ENCODE measurements around the gene SENP3. TPM values are rescaled to one million over a fixed set of nuclear protein-coding genes. Genes with fewer than 3 reads are reported as not detected.

The SENP3 gene
- total RNA-seq, 2 donors from 2014 or later = 36.2 to 48.2 TPM

GRCh38 chr17:7572588-7573323 lies 11.0 kb downstream of the SENP3 start:
- peak; percentile 100 for DNase-seq (ENCODE audit: low spot score)
- intact Hi-C loops (cut with DNase I) = loop anchor here in 1 of 2 donors (10.0 kb wide), 1 partner anchor 1372 kb away; no protein-coding TSS in a partner anchor

- peak; percentile 97 for DNase-seq (ENCODE audit: low spot score)
- intact Hi-C loops (cut with DNase I) = loop anchor here in 1 of 2 donors (10.0 kb wide), 1 partner anchor 1371 kb away; no protein-coding TSS in a partner anchor
These were observed 11.8 kb downstream of the SENP3 start for GRCh38 chr17:7573324-7574080.

DNA sequence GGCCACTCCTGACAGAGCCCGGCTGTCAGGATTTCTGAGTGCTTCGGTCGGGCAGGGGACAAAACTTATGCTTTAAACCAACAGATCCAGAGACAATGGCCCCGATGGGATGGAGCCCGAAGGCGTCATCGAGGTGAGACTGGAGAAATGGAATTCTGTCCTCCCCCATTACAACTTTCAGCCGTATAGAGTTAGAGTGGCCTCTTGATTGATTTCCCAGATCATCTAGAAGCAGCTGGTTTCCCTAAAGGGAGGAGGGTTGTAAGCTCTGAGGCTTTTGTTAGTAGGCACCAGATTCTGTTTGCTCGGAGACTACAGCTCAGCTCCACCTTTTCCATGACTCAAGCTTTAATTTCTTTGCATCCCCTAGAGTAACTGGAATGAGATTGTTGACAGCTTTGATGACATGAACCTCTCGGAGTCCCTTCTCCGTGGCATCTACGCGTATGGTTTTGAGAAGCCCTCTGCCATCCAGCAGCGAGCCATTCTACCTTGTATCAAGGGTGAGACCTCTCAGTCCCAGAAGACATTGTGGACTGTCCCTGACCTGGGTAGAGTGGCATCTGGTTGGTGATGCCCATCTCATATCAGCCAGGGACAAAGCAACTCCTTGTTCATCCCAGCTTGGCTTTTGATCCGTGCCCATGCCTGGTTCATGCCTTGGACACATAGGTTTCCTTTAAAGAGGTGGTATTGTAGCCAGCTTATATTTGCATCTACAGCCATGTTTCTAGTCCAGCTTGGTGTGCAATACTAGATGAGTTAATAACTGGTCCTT lies 12.6 kb downstream of the SENP3 start:
- DNase-seq (ENCODE audit: low spot score) = no peak
- intact Hi-C loops (cut with DNase I) = loop anchor here in 1 of 2 donors (10.0 kb wide), 1 partner anchor 1370 kb away; no protein-coding TSS in a partner anchor

DNA sequence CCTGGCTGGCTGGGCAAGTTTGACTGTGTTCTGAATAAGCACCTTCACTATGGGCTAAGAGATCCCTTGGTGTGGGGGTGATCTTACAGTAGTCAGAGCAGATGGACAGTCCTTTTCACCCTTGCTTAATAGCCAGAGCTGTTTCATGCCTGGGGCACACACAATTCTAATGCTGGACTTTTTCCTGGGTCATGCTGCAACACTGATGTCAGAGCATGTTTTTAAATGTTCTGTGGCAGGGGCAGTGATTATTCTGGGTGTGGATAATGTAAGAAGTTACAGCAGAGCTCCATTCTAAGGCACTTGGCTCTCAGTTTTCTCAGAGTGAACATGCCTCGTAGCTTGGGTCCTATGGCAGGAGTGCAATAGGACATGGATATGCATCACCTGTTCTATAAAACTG lies 13.8 kb downstream of the SENP3 start:
- no peak for DNase-seq (ENCODE audit: low spot score)
- intact Hi-C loops (cut with DNase I) = loop anchor here in 1 of 2 donors (10.0 kb wide), 1 partner anchor 1369 kb away; no protein-coding TSS in a partner anchor

- DNase-seq (ENCODE audit: low spot score) = no peak
- intact Hi-C loops (cut with DNase I) = loop anchor here in 1 of 2 donors (10.0 kb wide), 1 partner anchor 1369 kb away; no protein-coding TSS in a partner anchor
These were observed 14.2 kb downstream of the SENP3 start for GRCh38 chr17:7575959-7576358.

- no peak for DNase-seq (ENCODE audit: low spot score)
- intact Hi-C loops (cut with DNase I) = loop anchor here in 1 of 2 donors (10.0 kb wide), 1 partner anchor 1368 kb away; no protein-coding TSS in a partner anchor
These were observed 14.8 kb downstream of the SENP3 start for GRCh38 chr17:7576432-7576937.

- intact Hi-C loops (cut with DNase I) = loop anchor here in 1 of 2 donors (10.0 kb wide), 1 partner anchor 1367 kb away; no protein-coding TSS in a partner anchor
- DNase-seq (ENCODE audit: low spot score) = no peak
These were observed 15.8 kb downstream of the SENP3 start for GRCh38 chr17:7577327-7578199.

DNA sequence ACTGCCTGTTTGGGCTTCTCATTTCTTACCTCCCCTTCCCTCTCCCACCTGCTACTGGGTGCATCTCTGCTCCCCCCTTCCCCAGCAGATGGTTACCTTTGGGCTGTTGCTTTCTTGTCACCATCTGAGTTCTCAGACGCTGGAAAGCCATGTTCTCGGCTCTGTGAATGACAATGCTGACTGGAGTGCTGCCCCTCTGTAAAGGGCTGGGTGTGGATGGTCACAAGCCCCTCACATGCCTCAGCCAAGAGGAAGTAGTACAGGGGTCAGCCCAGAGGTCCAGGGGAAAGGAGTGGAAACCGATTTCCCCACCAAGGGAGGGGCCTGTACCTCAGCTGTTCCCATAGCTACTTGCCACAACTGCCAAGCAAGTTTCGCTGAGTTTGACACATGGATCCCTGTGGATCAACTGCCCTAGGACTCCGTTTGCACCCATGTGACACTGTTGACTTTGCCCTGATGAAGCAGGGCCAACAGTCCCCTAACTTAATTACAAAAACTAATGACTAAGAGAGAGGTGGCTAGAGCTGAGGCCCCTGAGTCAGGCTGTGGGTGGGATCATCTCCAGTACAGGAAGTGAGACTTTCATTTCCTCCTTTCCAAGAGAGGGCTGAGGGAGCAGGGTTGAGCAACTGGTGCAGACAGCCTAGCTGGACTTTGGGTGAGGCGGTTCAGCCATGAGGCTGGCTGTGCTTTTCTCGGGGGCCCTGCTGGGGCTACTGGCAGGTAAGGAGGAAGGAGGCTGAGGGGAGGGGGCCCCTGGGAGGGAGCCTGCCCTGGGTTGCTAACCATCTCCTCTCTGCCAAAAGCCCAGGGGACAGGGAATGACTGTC lies 17.5 kb downstream of the SENP3 start, which contains the start of gene CD68:
Gene CD68 (plus strand): TSS at position 638 of the 833 bp plus-strand sequence. CDS start 40 bp downstream, at position 678.
- intact Hi-C loops (cut with DNase I) = loop anchor here in 1 of 2 donors (10.0 kb wide), 1 partner anchor 1366 kb away; no protein-coding TSS in a partner anchor
- peak; percentile 92 for DNase-seq (ENCODE audit: low spot score)

DNA sequence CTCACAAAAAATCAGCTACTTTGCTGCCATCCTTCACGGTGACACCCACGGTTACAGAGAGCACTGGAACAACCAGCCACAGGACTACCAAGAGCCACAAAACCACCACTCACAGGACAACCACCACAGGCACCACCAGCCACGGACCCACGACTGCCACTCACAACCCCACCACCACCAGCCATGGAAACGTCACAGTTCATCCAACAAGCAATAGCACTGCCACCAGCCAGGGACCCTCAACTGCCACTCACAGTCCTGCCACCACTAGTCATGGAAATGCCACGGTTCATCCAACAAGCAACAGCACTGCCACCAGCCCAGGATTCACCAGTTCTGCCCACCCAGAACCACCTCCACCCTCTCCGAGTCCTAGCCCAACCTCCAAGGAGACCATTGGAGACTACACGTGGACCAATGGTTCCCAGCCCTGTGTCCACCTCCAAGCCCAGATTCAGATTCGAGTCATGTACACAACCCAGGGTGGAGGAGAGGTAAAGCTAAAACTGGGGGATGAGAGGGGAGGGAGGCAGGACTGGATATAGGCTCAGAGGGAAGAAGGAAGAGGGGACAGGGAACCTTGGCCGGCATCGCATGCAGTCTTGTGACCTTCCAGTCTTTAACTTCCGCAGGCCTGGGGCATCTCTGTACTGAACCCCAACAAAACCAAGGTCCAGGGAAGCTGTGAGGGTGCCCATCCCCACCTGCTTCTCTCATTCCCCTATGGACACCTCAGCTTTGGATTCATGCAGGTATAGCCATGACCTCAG lies 18.3 kb downstream of the SENP3 start:
- DNase-seq (ENCODE audit: low spot score) = no peak
- intact Hi-C loops (cut with DNase I) = loop anchor here in 1 of 2 donors (10.0 kb wide), 1 partner anchor 1365 kb away; no protein-coding TSS in a partner anchor

DNA sequence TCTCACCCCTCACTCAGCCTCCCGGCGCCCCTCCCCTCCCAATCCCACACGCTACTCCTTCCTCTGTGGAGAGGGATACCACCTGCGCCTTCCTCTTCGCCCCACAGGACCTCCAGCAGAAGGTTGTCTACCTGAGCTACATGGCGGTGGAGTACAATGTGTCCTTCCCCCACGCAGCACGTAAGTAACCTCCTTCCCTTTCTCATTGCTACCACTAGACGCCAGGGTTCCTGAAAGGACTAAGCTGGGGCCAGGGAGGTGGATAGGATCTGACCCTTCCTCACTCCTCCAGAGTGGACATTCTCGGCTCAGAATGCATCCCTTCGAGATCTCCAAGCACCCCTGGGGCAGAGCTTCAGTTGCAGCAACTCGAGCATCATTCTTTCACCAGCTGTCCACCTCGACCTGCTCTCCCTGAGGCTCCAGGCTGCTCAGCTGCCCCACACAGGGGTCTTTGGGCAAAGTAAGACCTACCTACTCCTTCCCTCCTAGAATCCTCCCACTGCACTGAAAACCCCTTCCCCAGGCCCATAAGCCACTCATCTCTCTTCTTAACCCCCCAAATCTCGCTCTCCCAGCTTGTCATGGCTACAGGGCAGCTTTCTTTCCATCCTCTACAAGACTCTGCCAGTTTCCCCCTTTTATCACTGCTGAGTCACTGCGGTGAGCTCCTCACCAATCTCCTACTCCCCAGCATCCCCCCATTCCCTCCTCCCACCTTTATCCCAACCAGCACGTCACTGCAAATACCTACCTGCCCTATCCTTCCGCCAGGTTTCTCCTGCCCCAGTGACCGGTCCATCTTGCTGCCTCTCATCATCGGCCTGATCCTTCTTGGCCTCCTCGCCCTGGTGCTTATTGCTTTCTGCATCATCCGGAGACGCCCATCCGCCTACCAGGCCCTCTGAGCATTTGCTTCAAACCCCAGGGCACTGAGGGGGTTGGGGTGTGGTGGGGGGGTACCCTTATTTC lies 19.2 kb downstream of the SENP3 start:
- no peak for DNase-seq (ENCODE audit: low spot score)
- intact Hi-C loops (cut with DNase I) = no loop called here

- intact Hi-C loops (cut with DNase I) = no loop called here
- peak; percentile 84 for DNase-seq (ENCODE audit: low spot score)
These were observed 20.9 kb downstream of the SENP3 start for GRCh38 chr17:7582396-7583252.

- intact Hi-C loops (cut with DNase I) = no loop called here
- peak; percentile 99 for DNase-seq (ENCODE audit: low spot score)
These were observed 21.8 kb downstream of the SENP3 start, which contains the start of gene MPDU1 for GRCh38 chr17:7583253-7584109. MPDU1 (plus strand) TSS chr17:7583852; CDS start chr17:7583863, 11 bp downstream.

Data from posterior vena cava (tissue), 2 donors.